ENCODE results near the gene RBBP6.

RBBP6 gene

GRCh38 chr16:24609740-24610415 is 70.5 kb downstream of the RBBP6 start (continued):
- TF ChIP-seq SETDB1 (IDR thresholded peaks at IDR 0.05; ENCODE audit: insufficient read length, low read length) (no peak), ZBTB17 (tag by site-specific recombination; IDR thresholded peaks at IDR 0.05) (peak; percentile 64), ZNF175 (tag by site-specific recombination; IDR thresholded peaks at IDR 0.05) (no peak), ZNF239 (tag by site-specific recombination; IDR thresholded peaks at IDR 0.05) (no peak), OSR2 (tag by site-specific recombination; IDR thresholded peaks at IDR 0.05) (peak; percentile 22; the same call in 1 of the 2 replicates), YY1 (tag by site-specific recombination; IDR thresholded peaks at IDR 0.05) (no peak), ZNF76 (tag by site-specific recombination; IDR thresholded peaks at IDR 0.05; ENCODE audit: borderline replicate concordance, low read depth) (no peak), ZBTB8A (tag by site-specific recombination; IDR thresholded peaks at IDR 0.05) (no peak), HOXC10 (CRISPR knock-in tag; IDR thresholded peaks at IDR 0.05) (no peak)

DNA sequence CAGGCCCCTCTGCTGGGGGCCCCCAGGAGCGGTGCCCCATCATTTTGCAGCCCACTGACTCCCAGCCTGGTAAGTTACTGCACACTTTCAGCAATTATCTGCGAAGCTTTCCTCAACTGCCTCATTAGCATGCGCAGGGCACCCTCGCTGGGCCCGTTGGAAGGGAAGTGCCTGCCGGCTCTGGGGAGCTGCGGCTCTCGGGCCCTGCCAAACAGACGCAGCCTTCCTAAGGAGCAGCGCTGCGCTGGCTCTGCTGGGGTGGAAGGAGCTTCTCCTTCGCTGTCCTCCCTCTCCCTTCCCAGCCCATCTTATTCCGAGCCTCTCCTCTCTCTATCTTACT is 71.0 kb downstream of the RBBP6 start:
- 0 out of 2 replicates have a peak, but pooled peaks cover 7% of the 10 kb centered on the region for H3K4me1 ChIP-seq (ENCODE audit: control insufficient read depth, insufficient read depth, low read length)
- no peak overlapping the region for H3K4me3 ChIP-seq (ENCODE audit: low read depth, low read length)
- H3K9me3 ChIP-seq (ENCODE audit: control insufficient read depth, insufficient read depth, low read depth, low read length): no peaks in the 10 kb centered on the region
- CTCF ChIA-PET: no interaction called here
- TF ChIP-seq, protein P1, sequence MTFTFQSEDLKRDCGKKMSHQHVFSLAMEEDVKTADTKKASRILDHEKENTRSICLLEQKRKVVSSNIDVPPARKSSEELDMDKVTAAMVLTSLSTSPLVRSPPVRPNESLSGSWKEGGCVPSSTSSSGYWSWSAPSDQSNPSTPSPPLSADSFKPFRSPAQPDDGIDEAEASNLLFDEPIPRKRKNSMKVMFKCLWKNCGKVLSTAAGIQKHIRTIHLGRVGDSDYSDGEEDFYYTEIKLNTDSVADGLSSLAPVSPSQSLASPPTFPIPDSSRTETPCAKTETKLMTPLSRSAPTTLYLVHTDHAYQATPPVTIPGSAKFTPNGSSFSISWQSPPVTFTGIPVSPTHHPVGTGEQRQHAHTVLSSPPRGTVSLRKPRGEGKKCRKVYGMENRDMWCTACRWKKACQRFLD (tag by site-specific recombination; IDR thresholded peaks at IDR 0.05): no peak
- TF ChIP-seq, protein P2, sequence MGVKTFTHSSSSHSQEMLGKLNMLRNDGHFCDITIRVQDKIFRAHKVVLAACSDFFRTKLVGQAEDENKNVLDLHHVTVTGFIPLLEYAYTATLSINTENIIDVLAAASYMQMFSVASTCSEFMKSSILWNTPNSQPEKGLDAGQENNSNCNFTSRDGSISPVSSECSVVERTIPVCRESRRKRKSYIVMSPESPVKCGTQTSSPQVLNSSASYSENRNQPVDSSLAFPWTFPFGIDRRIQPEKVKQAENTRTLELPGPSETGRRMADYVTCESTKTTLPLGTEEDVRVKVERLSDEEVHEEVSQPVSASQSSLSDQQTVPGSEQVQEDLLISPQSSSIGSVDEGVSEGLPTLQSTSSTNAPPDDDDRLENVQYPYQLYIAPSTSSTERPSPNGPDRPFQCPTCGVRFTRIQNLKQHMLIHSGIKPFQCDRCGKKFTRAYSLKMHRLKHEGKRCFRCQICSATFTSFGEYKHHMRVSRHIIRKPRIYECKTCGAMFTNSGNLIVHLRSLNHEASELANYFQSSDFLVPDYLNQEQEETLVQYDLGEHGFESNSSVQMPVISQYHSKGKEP (tag by site-specific recombination; IDR thresholded peaks at IDR 0.05): no peak
- no peak for TF ChIP-seq ZNF514 (tag by site-specific recombination; IDR thresholded peaks at IDR 0.05)
- H3K36me3 ChIP-seq (ENCODE audit: control insufficient read depth in 2 of 2, insufficient read depth in 1 of 2, low read length in 2 of 2): no peaks in the 10 kb centered on the region
- no peak overlapping the region for H3K27ac ChIP-seq (ENCODE audit: extremely low read depth, low read depth, low read length)
- POLR2A ChIA-PET: no interaction called here

DNA sequence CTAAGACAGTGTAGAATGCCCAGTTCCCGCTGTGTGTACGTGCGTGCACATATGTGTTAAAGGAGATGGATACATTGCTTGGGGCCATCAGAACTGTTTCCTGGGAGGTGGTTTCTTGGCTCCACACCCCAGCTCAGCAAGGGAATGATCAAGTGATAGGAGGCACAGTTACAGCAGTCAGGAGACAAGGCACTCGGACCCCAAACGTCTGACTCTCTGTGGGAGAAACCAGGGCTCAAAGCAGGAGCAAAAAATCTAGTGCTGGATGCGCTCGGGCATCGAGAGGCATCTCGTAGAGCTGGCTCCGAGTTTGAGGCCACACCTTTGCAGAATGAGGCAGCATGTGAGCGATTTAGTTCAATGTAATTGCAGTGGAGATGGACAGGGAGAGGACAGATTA is 71.9 kb downstream of the RBBP6 start:
- Histone ChIP-seq H3K9me3 (ENCODE audit: control insufficient read depth, insufficient read depth, low read depth, low read length) (no peaks in the 10 kb centered on the region), H3K4me3 (ENCODE audit: low read depth, low read length) (no peak overlapping the region), H3K4me1 (ENCODE audit: control insufficient read depth, insufficient read depth, low read length) (0 out of 2 replicates have a peak, but pooled peaks cover 7% of the 10 kb centered on the region), H3K36me3 (ENCODE audit: control insufficient read depth in 2 of 2, insufficient read depth in 1 of 2, low read length in 2 of 2) (no peaks in the 10 kb centered on the region), H3K27ac (ENCODE audit: extremely low read depth, low read depth, low read length) (no peak overlapping the region)
- TF ChIP-seq ZNF423 (tag by site-specific recombination; IDR thresholded peaks at IDR 0.05) (no peak), ZNF174 (tag by site-specific recombination; IDR thresholded peaks at IDR 0.05) (no peak), ZNF19 (tag by site-specific recombination; IDR thresholded peaks at IDR 0.05; ENCODE audit: low read depth) (no peak), KLF16 (tag by site-specific recombination; IDR thresholded peaks at IDR 0.05) (no peak), ZNF37A (tag by site-specific recombination; IDR thresholded peaks at IDR 0.05) (no peak), ZNF692 (tag by site-specific recombination; IDR thresholded peaks at IDR 0.05) (no peak), OVOL3 (tag by site-specific recombination; IDR thresholded peaks at IDR 0.05) (no peak), SETDB1 (IDR thresholded peaks at IDR 0.05; ENCODE audit: insufficient read length, low read length) (no peak), ZNF768 (tag by site-specific recombination; IDR thresholded peaks at IDR 0.05) (no peak), ZNF837 (tag by site-specific recombination; IDR thresholded peaks at IDR 0.05) (no peak), ZNF549 (tag by site-specific recombination; IDR thresholded peaks at IDR 0.05) (no peak), ZNF571 (tag by site-specific recombination; IDR thresholded peaks at IDR 0.05) (no peak), ZNF785 (tag by site-specific recombination; IDR thresholded peaks at IDR 0.05) (no peak), ZNF76 (tag by site-specific recombination; IDR thresholded peaks at IDR 0.05; ENCODE audit: borderline replicate concordance, low read depth) (no peak), ZNF223 (tag by site-specific recombination; IDR thresholded peaks at IDR 0.05) (no peak)
- TF ChIP-seq, protein P3, sequence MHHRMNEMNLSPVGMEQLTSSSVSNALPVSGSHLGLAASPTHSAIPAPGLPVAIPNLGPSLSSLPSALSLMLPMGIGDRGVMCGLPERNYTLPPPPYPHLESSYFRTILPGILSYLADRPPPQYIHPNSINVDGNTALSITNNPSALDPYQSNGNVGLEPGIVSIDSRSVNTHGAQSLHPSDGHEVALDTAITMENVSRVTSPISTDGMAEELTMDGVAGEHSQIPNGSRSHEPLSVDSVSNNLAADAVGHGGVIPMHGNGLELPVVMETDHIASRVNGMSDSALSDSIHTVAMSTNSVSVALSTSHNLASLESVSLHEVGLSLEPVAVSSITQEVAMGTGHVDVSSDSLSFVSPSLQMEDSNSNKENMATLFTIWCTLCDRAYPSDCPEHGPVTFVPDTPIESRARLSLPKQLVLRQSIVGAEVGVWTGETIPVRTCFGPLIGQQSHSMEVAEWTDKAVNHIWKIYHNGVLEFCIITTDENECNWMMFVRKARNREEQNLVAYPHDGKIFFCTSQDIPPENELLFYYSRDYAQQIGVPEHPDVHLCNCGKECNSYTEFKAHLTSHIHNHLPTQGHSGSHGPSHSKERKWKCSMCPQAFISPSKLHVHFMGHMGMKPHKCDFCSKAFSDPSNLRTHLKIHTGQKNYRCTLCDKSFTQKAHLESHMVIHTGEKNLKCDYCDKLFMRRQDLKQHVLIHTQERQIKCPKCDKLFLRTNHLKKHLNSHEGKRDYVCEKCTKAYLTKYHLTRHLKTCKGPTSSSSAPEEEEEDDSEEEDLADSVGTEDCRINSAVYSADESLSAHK (tag by site-specific recombination; IDR thresholded peaks at IDR 0.05): no peak
- POLR2A ChIA-PET: no interaction called here
- CTCF ChIA-PET: no interaction called here

Data from HEK293 (cell line).